ENCODE data around the gene MSTO1. TPM values are rescaled to one million over a fixed set of nuclear protein-coding genes. Genes with fewer than 3 reads are reported as not detected.

MSTO1 gene
- total RNA-seq, 1 donor from 2014 or later, result 18.9 TPM

Other genes with a start within 250 kb of the MSTO1 start
- gene ASH1L, start 47.4 kb upstream of the MSTO1 start, total RNA-seq, result 33.8 and 34.4 TPM in 2 replicates
- gene YY1AP1, start 78.6 kb downstream of the MSTO1 start, total RNA-seq, result 34.5 and 45.7 TPM in 2 replicates
- gene DAP3, start 78.9 kb downstream of the MSTO1 start, total RNA-seq, result 80.0 and 122 TPM in 2 replicates
- gene GON4L, start 247.0 kb downstream of the MSTO1 start, total RNA-seq, result 19.0 and 24.2 TPM in 2 replicates
- 7.4 and 9.5 TPM in 2 replicates for gene SYT11, start 249.3 kb downstream of the MSTO1 start, total RNA-seq

Data from myocyte (in vitro differentiated cells).